GM21515 (cell line): Measurements from ENCODE around the gene BBIP1.

Experiments used
- ATAC-seq: cut with Tn5 transposase; IDR thresholded peaks from one replicate; pipeline ENCODE4 v1.9.1; 2021; ENCODE audit not compliant: unreplicated experiment

The BBIP1 gene

DNA sequence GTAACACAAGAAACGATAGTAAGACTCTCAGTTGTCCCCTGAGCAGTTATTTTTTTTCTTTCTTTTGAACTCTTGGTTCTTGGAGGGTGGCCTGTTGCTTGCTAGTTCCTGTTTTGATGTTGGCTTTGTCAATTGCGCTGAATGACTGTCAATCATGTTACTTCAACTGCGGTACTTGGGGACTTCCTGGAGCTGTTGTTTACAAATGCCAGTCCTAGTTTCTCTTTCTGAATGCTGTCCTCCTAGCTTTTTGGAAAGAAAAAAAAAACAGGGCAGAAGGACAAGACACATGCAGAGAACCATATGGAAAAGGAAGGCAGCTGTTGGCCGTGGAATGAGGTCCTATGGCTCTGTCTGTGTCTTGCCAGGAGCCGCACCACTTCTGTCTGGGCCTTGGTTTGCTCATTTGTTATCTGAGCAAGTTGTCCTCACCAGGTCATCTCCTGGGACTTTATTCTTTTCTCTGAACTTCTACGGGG is 54.3 kb downstream of the BBIP1 start:
- ATAC-seq, result peak; percentile 53

DNA sequence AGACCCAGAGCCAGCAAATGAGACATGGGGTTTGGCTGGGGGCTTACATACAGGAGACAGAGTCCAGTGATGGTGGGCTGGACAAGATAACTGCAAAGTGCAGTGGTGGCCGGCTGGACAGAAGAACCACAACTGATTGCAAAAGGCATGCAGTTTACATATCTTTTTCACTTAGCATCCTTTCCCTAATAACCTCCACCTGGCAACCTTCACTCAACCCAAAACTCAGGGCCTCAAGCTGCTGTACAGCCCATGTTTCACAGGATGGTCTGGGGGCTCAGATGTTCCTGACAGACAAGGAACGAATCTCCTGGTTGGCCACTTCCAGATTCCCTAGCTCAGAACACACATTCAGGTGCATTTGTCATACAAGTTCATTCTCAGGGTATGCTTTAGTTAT is 55.0 kb downstream of the BBIP1 start:
- ATAC-seq, result no peak

DNA sequence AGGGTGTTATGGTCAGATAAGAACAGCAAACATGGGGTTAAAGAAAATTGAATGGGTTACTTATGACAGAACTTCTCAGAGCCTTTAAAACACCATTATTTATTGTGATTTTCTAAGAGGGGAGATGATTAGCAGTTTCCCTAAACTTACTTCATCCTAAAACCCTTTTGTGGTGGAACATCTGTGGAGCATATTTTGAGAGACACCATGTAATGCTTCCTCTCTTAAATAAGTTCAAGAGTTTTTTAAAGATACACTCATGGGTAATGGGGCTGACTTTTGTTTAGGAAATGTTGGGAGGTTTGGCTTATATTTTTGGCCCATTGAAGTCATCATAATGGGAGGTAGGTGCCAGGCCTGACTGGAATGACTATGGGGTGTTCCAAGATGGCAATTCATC is 55.6 kb downstream of the BBIP1 start:
- no peak for ATAC-seq

DNA sequence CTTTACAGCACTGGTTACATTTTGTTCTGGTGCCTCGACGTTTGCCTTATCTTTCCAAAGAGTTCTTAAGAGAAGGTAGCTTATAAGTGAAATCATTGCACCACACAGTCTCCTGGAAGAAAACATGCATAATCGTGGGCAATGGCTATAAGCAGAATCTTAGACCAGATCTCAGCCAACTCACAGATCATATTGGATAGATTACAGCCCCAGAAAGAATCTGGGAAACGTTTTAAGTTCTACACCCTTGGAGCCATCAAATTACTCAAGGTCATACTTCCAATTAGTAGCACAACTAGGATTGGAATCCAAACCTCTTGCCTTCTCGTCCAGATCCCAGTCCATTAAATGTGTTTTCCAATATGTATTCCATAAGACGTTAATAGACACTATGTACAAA is 56.0 kb downstream of the BBIP1 start:
- ATAC-seq, result no peak

DNA sequence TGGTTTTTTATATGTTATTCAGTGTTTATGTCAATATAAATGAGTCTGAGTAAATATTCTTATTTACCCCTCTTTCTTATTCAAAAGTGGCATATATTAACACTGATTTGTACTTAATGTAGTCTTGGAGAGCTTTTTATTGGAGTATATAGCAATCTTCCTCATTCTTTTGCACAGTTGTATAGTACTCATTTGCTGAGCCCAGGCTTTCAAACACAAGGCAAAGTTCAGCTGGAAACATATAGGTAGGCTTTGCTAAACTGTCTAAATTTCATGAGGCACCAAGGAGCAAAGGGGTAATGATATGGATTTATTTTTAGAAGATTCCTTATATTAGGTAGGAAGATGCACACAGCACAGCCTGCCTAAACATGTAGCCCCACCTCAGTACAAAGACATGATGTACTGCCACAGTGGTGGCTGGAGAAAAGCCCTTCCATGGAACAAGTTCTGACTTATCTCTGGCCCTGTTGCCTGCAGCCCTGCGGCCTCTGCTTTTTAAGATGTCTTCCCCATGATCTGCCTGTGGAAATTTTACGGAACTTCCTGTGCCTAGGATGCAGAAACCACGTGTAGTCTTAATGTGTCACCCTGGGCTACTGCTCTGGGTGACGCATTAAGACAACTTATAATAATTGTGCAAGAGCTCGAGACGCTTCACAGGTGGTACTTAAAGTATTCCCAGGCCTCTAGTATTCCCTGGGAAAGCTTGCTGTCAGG is 56.9 kb downstream of the BBIP1 start:
- no peak for ATAC-seq

DNA sequence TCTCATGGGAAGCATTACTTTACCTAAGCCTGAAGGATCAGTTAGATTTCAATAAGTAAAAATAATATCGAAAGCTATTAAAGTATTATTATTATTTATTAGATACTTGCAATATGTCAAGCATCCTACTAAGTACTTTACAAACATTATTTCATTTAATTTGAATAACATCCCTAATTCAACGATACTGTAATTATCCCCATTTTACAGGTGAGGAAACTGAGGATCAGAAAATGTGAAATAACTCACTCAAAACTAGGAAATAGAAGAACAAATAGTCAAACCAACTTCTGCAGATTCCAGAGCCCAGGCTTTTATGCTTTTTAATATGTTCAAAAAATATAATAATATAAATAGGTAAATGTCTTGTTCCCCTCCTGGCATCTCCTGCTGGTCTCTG is 57.5 kb downstream of the BBIP1 start:
- ATAC-seq, result no peak

DNA sequence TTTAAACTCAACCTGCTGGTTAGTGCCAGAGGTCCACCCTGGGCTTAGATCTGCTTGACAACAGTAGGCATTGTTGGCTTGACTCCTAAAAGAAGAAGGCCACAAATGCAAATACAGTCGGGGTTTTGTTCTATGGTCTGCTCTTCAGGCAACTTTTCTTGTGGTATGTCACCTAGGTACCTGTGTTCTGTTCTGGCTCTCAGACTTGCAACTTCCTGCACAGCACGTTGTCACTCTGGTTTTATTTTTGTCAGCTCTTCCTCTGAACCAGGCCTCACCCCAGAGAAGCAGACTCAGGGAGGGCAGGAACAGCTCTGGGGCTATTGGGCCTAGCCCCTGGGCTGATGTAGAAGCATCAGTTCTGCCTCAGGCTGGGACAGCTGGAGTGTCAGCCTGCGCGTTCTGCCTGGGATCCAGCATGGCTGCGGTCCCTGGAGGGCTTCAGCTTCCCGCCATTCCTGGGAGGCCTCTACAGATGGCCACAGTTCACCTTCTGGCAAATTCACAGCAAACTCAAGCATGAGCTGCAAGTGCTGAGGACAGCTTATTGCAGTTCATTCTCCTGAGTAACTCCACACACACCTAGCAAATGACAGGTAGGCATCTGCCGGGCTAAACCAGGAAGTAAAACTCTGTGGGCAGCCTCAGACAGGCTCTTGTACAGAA is 58.3 kb downstream of the BBIP1 start:
- peak; percentile 53 for ATAC-seq

DNA sequence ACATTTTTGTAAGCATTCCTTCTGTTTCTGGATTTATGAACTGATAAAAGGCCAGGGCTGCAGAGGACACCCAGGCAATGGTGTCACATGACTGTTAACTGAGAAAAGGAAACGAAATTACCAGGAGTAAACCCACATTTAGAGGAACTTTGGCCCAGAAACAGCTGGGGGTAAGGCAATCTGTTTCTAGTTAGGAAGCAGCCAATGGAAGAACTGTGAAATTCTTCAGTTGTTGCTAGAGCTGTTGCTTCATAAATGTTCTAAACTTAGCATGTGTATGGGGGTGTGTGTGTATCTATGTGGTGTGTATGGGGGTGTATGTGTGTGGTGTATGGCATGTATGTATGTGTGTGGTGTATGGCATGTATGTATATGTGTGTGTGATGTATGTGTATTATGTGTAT is 59.0 kb downstream of the BBIP1 start:
- no peak for ATAC-seq

DNA sequence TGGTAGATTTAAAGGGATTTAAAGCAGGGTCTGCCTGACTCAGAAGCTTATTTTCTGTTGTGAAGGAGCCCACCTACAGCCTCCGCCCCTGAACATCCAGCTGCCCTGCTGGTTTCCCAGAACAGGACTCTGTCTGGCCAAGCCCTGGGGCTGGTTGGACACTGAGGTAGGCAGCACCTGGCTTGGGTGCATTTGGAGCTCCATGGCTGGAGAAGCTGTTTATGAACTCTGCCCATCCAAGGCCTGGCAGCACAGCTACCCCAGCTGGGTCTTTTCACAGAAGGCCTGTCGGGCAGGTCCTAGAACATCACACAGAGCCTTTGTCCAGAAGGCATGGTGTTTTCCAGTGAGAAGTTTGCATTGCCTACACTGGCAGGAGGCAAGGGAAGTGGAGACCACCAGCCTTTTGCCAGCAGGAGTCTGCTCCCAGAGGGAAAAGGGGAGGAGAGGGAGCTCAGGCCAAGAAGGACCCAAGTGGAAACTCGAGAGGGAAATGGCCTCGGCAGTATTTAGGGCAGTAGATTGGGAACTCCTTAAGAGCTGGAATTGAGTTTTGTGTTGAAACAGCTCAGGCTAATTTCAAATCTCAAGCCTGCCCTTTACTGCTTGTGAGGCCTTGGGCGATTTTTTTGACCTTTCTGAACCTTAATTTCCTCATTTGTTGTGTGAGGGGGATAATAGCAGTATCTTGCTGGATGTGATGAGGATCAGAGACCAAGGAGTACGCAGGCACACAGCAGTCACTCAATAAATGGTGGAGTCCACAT is 59.6 kb downstream of the BBIP1 start:
- ATAC-seq, result no peak

DNA sequence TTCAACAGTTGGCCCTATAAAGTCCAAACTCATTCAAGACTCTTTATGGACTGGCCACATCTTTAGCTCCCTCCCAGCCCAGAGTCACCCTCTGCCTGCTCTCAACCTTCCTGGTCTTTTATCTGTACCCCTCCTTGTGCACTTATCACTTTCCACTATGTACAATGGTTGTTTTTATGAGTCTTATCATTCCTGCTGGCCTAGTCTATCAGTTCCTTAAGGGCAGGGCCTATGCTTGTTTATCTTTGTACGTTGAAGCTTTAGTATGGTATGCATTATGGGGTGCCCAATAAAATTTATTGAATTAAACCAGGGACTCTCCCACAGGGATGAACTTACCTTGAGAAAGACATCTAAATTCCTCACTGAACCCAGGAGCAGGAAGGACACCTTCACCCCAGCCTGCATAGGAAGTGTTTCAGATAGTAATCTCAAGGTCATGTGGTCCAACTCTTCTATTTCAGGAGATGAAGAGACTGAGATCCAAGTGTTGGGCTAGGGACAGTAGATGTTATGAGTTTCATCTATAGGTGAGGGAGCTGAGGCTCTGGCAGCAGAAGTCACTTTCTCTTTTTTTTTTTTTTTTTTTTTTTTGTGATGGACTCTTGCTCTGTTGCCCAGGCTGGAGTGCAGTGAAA is 60.6 kb downstream of the BBIP1 start:
- ATAC-seq, result no peak

DNA sequence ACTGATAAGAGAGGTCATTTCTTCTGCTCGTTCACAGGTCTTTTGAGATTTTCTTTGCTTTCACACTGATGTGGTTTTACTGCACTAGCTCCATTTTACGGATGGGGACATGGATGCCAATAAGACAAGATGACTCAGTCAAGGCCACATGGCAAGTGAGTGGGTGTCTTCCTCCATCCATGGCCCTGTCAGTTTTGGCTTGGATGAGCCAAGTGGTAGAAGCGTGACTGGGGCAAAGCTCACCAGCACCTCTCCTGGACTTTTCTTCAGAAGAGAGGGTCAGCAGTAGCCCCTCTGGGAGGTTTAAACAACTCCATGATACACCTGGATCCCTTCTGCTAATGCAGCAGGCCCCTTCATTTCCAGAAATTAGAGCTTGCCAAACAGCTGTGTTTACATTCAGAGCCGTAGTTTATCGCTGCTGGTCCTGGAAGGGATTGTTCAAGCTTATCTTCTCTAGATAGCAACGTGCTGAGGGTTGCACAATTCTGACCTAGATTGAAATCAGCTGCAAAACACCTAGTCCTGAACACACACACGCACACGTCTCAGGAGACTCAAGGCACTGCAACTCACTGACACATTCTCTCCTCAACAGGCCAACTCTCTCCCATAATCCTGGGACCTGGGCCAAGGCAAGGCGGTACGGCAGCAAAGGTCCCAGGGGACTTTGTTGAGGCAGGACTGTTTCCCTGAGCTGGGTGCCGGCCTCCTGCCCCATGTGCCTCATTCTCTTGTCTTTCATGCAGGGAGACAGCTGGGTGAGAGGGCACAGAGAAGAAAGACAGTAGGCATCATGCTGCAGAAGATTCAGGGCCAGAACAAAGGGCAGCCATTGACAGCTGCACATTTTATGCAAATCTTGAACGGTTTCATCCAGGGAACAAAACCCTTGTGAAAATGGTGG is 61.5 kb downstream of the BBIP1 start:
- ATAC-seq, result no peak

DNA sequence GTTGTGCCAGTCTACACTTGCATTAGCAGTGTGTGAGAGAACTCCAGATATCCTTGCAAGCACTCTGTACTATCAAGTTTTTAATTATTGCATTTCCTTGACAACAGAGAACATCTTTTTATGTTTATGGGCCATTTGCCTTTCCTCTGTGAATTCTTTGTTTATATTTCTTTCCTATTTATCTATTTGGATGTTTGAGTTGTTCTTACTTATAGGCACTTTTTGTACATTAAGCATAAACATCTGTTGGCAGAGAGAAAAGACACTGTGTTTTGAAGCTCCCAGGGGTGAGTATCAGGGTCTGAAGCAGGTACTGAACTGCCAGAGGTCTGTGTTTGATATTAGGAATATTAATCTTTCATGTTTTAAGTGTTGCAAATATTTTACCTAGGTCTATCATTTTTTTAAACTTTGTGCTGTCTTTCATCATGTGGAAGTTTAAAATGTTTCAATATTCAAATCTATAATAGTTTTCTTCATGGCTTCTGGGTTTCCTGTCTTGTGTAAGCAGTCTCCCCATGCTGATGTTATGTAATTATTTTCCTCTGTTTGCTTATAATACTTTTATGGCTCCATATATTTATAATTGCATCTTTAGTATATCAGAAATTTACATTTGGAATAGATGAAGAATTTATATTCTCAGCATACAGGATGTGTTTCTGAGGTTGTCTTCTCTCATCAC is 64.9 kb downstream of the BBIP1 start:
- ATAC-seq, result no peak

DNA sequence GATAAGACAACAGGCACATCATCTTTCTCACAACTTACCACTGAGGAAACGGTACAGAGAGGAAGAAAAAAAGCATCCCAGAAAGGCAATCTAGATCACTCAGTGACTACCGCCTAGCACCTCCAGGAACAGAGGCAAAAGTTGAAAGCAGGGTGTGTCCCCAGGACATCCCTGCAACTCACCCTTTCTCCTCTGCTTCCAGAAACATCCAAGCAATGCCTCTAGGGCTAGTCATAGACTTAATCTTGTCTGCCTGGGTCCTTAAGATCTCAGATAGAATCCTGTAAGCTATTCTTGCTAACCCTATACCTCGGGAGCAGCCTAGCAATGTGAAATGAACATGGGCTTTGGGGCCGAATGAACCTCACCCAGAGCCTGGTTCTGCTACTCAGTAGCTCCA is 66.0 kb downstream of the BBIP1 start:
- no peak for ATAC-seq

DNA sequence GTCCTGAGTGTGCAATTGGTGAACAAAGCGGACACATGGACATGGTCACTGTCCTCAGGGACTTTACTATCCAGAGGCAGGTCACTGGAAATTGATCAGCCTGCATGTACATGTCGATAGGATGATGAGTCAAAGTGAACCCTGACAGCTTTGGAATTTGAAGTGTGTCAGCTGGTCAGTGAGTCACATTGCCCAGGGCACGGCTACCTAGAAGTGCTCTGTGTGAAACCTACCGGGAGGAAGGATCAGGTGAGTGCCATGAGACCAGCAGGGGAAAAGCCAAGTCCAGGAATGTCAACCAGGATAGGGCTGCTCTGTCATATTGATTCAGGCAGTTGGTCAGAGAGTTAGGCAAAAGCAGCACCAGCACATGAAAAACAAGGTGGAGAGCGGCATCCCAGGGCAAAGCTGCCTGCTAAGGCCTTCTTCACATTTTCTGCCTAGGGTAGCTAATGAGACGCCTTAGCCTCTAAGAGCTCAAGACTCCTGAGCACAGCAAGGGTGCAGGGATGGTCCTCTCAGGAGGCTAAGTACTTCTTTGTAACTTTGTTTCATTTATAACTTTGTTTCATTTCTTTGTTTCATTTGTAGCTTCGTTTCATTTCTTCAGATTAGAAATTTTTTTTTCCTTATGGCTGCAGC is 66.6 kb downstream of the BBIP1 start:
- no peak for ATAC-seq

DNA sequence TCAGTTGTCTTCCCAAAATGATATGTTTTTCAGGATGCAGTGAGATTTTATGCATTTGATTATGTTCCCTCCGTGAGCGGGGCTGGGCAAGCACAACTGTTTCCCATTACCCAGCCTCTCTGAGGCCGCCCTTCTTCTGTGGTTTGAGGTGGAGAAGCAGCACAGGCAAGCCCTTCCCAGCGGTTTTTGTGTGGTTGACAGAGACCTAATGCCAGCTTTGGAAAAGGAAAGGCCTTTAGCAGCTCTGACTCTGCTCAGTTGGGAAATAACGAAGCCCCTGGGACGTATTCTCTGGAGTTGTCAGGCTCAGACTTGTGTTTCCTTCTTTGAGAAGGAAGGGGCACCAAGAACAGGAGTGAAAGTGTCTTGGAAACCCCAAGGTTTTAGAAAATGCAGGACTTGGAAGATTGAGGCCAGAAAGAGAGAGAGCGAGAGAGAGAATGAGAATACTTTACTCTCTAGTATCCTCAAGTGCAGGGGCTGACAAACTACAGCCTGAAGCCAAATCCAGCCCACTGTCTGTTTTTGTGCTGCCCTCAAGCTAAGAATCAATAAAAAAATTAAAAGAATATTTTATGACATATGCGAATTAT is 67.9 kb downstream of the BBIP1 start:
- ATAC-seq, result no peak

DNA sequence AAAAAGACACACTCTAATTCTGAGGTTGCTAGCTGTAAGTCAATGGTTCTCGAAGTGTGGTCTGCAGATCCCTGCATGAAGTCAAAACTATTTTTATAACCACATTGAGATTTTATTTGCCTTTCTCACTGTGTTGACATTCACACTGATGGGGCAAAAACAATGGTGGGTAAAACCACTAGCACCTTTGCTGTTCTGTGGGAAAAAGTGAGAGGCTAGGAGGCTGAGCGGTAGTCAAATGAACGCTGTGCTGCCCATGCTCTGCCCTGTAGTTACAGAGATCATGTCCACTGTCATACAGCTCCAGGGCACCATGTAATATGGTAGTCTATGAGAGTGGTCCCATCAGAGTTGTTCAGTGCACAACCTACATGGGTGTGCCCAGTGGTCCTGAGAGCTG is 68.9 kb downstream of the BBIP1 start:
- ATAC-seq, result no peak
